Fibroblast of the aortic adventitia (primary cell): Measurements from ENCODE around the gene ZDHHC11. TPM values are rescaled to one million over a fixed set of nuclear protein-coding genes. Genes with fewer than 3 reads are reported as not detected.
"Not testable (repeated sequence)": the region's sequence is repeated elsewhere in the genome, so short reads cannot be mapped to it uniquely, and the experiment has no call there.

Experiments
- DNase-seq: peaks from one replicate; pipeline ENCODE4 v3.0.0-alpha.2; 2010; ENCODE audit warnings: low read depth
- H3K4me3 ChIP-seq: 2 replicates; pipeline ENCODE4 v1.5.1; 2011; ENCODE audit warnings: low read depth, mild to moderate bottlenecking, control low read depth, low read length, moderate library complexity
- total RNA-seq: library from RNA; depleted of rRNA; stranded (reverse); fragments of >200 nt; gene quantifications from 2 replicates; pipeline ENCODE4 v1.2.3, GENCODE V29; 2012; ENCODE audit warnings: low replicate concordance
- TF ChIP-seq, protein P1 (sequence below): IDR thresholded peaks from 2 replicates; pipeline ENCODE4 v1.5.1; 2011; ENCODE audit warnings: mild to moderate bottlenecking, low read length, control low read depth, inconsistent platforms; ENCODE audit not compliant: insufficient read depth

Gene ZDHHC11
- total RNA-seq, 1 donor: 0.36 TPM

DNA sequence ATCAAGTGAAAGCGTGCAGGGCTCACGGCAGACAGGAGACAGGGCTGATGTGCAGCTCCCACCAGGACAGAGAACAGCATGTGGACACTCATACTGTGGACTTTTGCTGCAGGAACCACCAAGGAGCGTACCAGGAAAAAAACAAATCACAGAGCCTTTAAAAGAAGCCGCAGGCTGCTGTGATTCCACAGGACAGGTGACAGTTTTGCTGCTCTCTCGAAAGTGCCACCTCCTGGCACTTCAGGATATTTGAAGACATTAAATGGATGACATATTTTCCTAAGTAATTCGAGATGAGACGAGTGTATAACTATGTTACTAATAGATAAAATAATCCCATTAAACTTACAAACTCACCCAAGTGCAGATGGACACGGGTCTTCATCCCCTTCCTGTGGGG, 29.3 kb downstream of the ZDHHC11 start:
- no peak for DNase-seq
- TF ChIP-seq, protein P1, sequence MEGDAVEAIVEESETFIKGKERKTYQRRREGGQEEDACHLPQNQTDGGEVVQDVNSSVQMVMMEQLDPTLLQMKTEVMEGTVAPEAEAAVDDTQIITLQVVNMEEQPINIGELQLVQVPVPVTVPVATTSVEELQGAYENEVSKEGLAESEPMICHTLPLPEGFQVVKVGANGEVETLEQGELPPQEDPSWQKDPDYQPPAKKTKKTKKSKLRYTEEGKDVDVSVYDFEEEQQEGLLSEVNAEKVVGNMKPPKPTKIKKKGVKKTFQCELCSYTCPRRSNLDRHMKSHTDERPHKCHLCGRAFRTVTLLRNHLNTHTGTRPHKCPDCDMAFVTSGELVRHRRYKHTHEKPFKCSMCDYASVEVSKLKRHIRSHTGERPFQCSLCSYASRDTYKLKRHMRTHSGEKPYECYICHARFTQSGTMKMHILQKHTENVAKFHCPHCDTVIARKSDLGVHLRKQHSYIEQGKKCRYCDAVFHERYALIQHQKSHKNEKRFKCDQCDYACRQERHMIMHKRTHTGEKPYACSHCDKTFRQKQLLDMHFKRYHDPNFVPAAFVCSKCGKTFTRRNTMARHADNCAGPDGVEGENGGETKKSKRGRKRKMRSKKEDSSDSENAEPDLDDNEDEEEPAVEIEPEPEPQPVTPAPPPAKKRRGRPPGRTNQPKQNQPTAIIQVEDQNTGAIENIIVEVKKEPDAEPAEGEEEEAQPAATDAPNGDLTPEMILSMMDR: no peak
- no peak overlapping the region for H3K4me3 ChIP-seq

DNA sequence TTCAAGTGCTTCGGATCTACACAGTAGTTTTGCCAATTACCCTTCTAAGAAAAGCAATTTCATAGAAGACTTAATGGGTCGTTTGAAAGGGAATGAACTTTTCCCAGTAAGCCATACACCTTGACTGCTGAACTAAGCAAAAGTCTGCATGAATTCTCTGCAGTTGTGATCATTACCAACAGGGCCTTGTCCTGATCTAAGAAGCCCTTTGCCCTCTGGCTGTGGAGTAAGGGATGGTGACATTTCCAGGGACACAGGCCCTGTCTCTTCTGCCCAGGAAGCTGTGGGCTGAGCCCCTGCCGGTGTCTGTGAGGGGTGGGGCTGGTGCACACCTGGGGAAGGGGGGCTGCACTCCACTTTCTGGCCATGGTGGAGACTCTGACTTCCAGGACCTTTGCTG, 30.5 kb downstream of the ZDHHC11 start:
- no peak for DNase-seq
- TF ChIP-seq, protein P1: no peak
- H3K4me3 ChIP-seq: no peak overlapping the region

DNA sequence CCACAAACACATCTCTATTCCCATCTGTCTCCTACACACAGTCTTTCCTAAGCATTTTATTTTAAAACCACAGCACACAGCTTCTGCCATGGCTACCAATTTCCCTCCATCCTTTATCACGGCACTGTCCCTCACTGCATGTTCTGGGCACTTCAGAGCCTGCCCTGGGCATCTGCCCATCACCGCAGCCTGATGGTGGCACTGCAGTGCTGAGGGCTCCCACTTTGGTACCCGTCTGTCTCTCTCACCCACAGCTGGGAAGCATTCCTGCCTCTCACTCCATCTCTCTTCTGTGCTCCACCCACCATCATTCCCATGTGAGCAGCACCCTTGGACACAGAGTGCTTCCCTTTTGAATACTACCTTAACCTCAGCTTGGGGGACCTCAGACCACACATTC, 31.7 kb downstream of the ZDHHC11 start:
- TF ChIP-seq, protein P1: no peak
- H3K4me3 ChIP-seq: no peak overlapping the region
- DNase-seq: no peak

DNA sequence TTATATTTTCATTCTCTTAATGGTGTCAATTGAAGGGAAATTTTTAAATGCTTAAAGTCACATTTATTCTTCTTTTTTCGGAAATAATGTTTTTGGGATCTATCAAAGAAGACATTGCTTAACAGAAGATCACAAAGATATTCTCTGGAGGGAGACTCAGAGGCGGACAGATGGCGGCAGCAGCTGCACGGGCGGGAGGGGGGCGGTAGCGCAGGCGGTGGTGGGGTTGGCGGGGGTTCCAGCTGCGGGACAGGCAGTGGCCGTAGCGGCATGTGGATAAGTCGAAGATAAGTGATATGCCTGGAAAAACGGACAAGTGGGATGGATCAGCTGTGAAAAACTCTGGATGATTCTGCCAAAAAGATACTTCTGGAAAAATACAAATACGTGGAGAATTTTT, 34.6 kb downstream of the ZDHHC11 start:
- DNase-seq: no peak
- TF ChIP-seq, protein P1: no peak

DNA sequence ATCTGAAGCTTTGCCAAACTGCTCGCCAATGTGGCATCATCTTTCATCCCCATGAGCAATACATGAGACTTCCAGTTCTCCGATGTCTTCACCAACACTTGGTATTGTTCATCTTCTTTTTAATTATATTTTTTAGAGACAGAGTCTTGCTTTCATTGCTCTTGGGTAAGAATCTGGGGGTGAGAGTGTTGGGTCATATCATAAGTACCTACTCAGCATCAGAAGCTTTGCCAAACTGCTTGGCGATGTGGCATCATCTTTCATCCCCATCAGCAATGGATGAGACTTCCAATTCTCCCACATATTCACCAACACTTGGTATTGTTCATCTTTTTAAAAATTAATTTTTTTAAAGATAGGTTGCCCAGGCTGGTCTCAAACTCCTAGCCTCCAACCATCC, 35.3 kb downstream of the ZDHHC11 start:
- DNase-seq: no peak
- H3K4me3 ChIP-seq: no peak overlapping the region
- TF ChIP-seq, protein P1: no peak

More for the DNA sequence above, 34.6 kb downstream of the ZDHHC11 start:
- no peak overlapping the region for H3K4me3 ChIP-seq

DNA sequence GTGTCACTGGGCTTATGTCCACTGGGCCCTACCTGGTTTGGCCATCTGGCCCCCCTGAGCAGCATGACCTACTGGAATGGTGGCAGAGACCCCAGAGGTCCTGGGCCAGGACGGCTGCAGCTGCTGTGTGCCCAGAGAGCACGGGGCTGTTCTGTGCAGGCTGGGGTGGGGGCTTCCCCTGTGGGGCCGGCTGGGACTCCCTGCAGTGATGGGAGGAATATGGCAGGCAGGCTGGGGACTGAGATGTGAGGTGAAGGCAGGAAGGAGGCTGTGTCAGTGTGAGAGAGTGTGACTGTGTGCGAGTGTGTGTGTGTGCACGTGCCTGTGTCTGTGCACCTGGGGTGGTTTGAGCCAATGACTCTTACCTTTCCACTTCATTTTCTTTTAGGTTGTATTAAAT, 37.2 kb downstream of the ZDHHC11 start:
- not testable (repeated sequence) for H3K4me3 ChIP-seq, DNase-seq

DNA sequence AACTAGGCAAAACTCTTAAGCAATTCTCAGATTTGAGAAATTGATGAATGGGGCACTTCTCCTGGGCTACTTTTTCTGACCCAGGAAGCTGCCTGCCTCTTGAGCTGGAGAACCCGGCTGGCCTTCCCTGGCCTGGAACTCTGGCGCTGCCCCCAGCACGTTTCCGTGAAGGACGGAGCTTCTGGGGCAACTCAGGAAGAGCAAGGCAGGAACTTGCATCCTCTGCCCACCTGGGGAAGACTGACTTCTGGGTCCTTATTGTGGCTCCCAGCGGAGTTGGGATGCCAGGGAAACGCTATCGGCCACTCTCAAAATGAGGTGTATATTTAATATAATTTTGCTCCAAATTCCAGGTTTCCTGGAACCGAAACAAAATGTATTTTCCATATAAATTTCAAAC, 39.4 kb downstream of the ZDHHC11 start:
- DNase-seq, H3K4me3 ChIP-seq: not testable (repeated sequence)

DNA sequence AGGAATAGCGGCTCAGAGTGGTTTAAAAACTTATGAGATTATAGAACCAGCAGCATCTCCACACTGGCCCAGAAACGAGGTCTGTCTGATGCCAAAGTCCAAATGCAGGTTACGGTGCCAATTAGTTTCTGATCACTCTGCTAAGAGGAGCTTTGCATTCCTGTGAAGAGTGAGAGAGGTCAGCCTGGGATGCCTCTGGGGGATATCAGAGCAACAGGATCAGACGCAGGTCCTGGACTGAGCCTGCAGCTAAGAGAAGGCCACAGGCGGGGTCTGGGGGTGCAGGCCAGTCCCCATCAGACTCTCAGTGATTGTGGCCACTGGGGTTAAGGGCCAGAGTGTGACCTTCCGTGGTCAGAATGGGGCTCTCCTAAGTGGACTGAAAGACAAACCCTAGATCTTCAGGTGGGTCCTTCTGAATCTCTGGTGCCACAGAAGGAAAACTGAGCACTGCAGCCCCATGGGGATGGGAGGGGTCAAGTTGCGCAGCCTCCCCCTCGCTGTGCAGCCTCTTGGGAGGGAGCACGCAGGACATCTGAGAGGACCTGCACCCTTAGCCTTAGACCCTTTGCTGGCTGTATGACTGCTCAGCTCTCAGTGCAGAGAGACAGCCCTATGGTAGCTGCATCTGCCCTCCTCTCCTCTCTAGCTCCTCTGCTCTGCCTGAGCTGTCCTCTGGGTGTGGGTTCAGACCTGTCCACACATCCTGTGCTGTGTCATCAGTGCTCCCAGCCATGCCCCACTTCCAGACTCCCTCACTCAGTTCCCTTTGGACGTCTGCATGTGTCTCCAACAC, 42.9 kb downstream of the ZDHHC11 start:
- not testable (repeated sequence) for DNase-seq, H3K4me3 ChIP-seq
